Astrocyte of the cerebellum (primary cell): Measurements from ENCODE around the gene PARVB.

Experiments
- DNase-seq: peaks from one replicate; pipeline ENCODE4 v3.0.0-alpha.2; 2011; ENCODE audit warnings: low read depth
- H3K4me3 ChIP-seq: 2 replicates; pipeline ENCODE4 v1.5.1; 2011; ENCODE audit warnings: mild to moderate bottlenecking, low read depth, low read length, moderate library complexity
- CTCF ChIP-seq: IDR thresholded peaks from 2 replicates; pipeline ENCODE4 v1.5.1; 2012; ENCODE audit warnings: low read length, low read depth, moderate library complexity, mild to moderate bottlenecking; ENCODE audit errors: missing control alignments
- in situ Hi-C: cut with HindIII; loops from 2 replicates; pipeline ENCODE4 v1.10.0; 2017; ENCODE audit warnings: low sequenced_read_pairs

The PARVB gene

GRCh38 chr22:44130076-44130711, 106.1 kb downstream of the PARVB start:
- TF ChIP-seq CTCF, result no peak
- H3K4me3 ChIP-seq, result no peak overlapping the region
- in situ Hi-C loops, result no loop called here
- DNase-seq, result no peak

GRCh38 chr22:44131412-44131811, 107.3 kb downstream of the PARVB start:
- no peak overlapping the region for H3K4me3 ChIP-seq
- no peak for DNase-seq
- in situ Hi-C loops, result no loop called here
- TF ChIP-seq CTCF, result no peak

- DNase-seq, result no peak
- no peak for TF ChIP-seq CTCF
- no peak overlapping the region for H3K4me3 ChIP-seq
- in situ Hi-C loops, result no loop called here
Observed at GRCh38 chr22:44131989-44132685, 108.0 kb downstream of the PARVB start.

GRCh38 chr22:44132724-44133123, 108.6 kb downstream of the PARVB start:
- in situ Hi-C loops, result no loop called here
- DNase-seq, result no peak
- TF ChIP-seq CTCF, result no peak
- H3K4me3 ChIP-seq, result no peak overlapping the region

GRCh38 chr22:44133161-44133560, 109.1 kb downstream of the PARVB start:
- DNase-seq, result peak; percentile 89
- TF ChIP-seq CTCF, result no peak
- no peak overlapping the region for H3K4me3 ChIP-seq
- in situ Hi-C loops, result no loop called here

- peak; percentile 100 for DNase-seq
Observed at GRCh38 chr22:44133901-44134571, 109.9 kb downstream of the PARVB start.

More at GRCh38 chr22:44133901-44134571, 109.9 kb downstream of the PARVB start:
- in situ Hi-C loops, result no loop called here
- H3K4me3 ChIP-seq, result no peak overlapping the region
- no peak for TF ChIP-seq CTCF
